ENCODE data around the gene ENC1.
A peak's percentile ranks its signal among the peaks of the same experiment; 100 is the strongest.

ENC1 gene

DNA sequence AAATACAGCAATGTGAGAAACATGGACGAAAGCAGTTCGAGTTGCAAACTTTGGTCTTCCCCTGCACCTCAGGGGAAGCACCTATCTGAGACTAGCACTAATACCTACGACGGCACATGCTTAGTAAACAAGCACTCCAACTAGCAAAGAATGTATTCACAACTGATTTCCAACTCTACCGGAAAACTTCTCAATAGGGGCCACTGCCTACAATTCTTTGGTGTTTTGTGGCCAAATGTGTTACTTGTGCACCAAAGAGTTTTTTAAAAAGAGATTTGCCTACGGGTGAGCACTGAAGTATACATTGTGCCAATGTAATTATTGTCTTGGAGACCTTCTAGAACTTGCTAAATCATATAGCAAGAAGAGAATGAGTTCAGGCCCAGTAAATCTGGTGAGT is 12.2 kb downstream of the ENC1 start:
- H2AFZ ChIP-seq (ENCODE audit: insufficient read depth, low read length, poor library complexity): no peak overlapping the region
- H4K8ac ChIP-seq (ENCODE audit: low read depth, low read length): no peak overlapping the region
- H2BK12ac ChIP-seq (ENCODE audit: low read length): no peak overlapping the region
- H3K79me2 ChIP-seq (ENCODE audit: control insufficient read depth, insufficient read depth, low read length, poor library complexity): peaks cover 2% of the 10 kb centered on the region
- H3K18ac ChIP-seq (ENCODE audit: low read length): no peak overlapping the region
- H3K9me3 ChIP-seq (ENCODE audit: insufficient read depth, low read depth, low read length): no peaks in the 10 kb centered on the region
- no peak overlapping the region for H3K4ac ChIP-seq (ENCODE audit: low read depth, low read length)
- H3K27ac ChIP-seq (ENCODE audit: low read depth, low read length): no peak overlapping the region
- no peak for DNase-seq
- H3K4me2 ChIP-seq (ENCODE audit: low read length): no peak overlapping the region
- H3K14ac ChIP-seq (ENCODE audit: low read length): no peak overlapping the region
- peaks cover 12% of the 10 kb centered on the region for H3K79me1 ChIP-seq (ENCODE audit: low read length)
- WGBS (ENCODE audit: extremely low coverage, insufficient coverage, insufficient read length): no CpG with 5 or more reads among the region's 6 CpGs
- H3K36me3 ChIP-seq (ENCODE audit: control insufficient read depth in 1 of 2, insufficient read depth in 2 of 2, low read length in 2 of 2): peaks cover 10 to 52% of the 10 kb centered on the region in 2 experiments
- no peak overlapping the region for H3K23ac ChIP-seq (ENCODE audit: low read length)
- H3K9ac ChIP-seq (ENCODE audit: low read length): no peak overlapping the region
- H3K27me3 ChIP-seq (ENCODE audit: insufficient read depth, low read length): no peaks in the 10 kb centered on the region
- no peak overlapping the region for H2BK120ac ChIP-seq (ENCODE audit: insufficient read depth, low read length, poor library complexity)
- peaks cover 7 to 19% of the 10 kb centered on the region in 2 experiments for H3K4me1 ChIP-seq (ENCODE audit: control insufficient read depth in 1 of 2, insufficient read depth in 2 of 2, low read length in 2 of 2)
- no peak overlapping the region for H2AK5ac ChIP-seq (ENCODE audit: low read length)
- no peak overlapping the region for H4K91ac ChIP-seq (ENCODE audit: low read depth, low read length)
- H3K4me3 ChIP-seq (ENCODE audit: low read depth, low read length): no peak overlapping the region
- H4K12ac ChIP-seq (ENCODE audit: low read depth, low read length): no peak overlapping the region
- H2BK5ac ChIP-seq (ENCODE audit: low read depth, low read length, poor library complexity): no peak overlapping the region

DNA sequence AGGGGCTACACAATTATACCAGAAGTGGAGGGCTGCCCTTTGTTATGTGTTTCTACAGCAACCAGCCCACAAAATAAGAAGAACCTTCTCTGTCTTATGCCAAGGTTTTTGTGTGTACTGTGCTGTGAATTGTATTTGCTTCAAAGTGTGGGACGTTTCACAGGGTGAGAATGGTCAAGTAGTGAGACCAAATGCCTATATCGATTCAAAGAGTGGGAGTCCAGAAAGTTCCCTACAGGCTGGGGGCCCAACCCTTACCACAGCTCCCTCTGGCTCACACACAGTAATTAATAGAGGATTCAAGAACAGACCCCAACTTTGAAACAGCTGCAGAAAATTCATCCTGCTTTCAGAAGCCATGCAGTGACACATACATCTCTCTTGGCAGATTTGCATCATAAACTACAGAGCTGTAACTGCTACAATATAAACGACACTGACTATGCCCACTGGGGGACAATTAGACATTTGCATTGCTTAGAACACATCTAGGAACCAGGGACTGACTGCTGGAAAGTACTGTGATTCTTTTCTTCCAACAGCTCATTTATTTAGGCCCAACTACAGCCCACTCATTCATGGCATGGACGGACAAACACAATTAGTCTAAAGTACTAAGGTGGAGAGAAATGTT is 12.8 kb downstream of the ENC1 start:
- Histone ChIP-seq H3K4me3 (ENCODE audit: low read depth, low read length) (no peak overlapping the region), H2AFZ (ENCODE audit: insufficient read depth, low read length, poor library complexity) (no peak overlapping the region), H2AK5ac (ENCODE audit: low read length) (no peak overlapping the region), H3K18ac (ENCODE audit: low read length) (no peak overlapping the region), H3K14ac (ENCODE audit: low read length) (no peak overlapping the region), H4K8ac (ENCODE audit: low read depth, low read length) (no peak overlapping the region), H3K9ac (ENCODE audit: low read length) (no peak overlapping the region), H3K79me2 (ENCODE audit: control insufficient read depth, insufficient read depth, low read length, poor library complexity) (peaks cover 2% of the 10 kb centered on the region), H4K12ac (ENCODE audit: low read depth, low read length) (no peak overlapping the region), H3K23ac (ENCODE audit: low read length) (no peak overlapping the region), H4K91ac (ENCODE audit: low read depth, low read length) (no peak overlapping the region), H3K4ac (ENCODE audit: low read depth, low read length) (no peak overlapping the region), H2BK120ac (ENCODE audit: insufficient read depth, low read length, poor library complexity) (no peak overlapping the region), H3K9me3 (ENCODE audit: insufficient read depth, low read depth, low read length) (no peaks in the 10 kb centered on the region), H2BK12ac (ENCODE audit: low read length) (no peak overlapping the region), H3K4me1 (ENCODE audit: control insufficient read depth in 1 of 2, insufficient read depth in 2 of 2, low read length in 2 of 2) (peaks cover 7 to 19% of the 10 kb centered on the region in 2 experiments), H2BK5ac (ENCODE audit: low read depth, low read length, poor library complexity) (no peak overlapping the region), H3K36me3 (ENCODE audit: control insufficient read depth in 1 of 2, insufficient read depth in 2 of 2, low read length in 2 of 2) (peaks cover 8 to 47% of the 10 kb centered on the region in 2 experiments), H3K4me2 (ENCODE audit: low read length) (no peak overlapping the region), H3K79me1 (ENCODE audit: low read length) (peaks cover 12% of the 10 kb centered on the region), H3K27me3 (ENCODE audit: insufficient read depth, low read length) (no peaks in the 10 kb centered on the region), H3K27ac (ENCODE audit: low read depth, low read length) (peak overlapping the region; percentile 4)
- no peak for DNase-seq
- no CpG with 5 or more reads among the region's 4 CpGs for WGBS (ENCODE audit: extremely low coverage, insufficient coverage, insufficient read length)

DNA sequence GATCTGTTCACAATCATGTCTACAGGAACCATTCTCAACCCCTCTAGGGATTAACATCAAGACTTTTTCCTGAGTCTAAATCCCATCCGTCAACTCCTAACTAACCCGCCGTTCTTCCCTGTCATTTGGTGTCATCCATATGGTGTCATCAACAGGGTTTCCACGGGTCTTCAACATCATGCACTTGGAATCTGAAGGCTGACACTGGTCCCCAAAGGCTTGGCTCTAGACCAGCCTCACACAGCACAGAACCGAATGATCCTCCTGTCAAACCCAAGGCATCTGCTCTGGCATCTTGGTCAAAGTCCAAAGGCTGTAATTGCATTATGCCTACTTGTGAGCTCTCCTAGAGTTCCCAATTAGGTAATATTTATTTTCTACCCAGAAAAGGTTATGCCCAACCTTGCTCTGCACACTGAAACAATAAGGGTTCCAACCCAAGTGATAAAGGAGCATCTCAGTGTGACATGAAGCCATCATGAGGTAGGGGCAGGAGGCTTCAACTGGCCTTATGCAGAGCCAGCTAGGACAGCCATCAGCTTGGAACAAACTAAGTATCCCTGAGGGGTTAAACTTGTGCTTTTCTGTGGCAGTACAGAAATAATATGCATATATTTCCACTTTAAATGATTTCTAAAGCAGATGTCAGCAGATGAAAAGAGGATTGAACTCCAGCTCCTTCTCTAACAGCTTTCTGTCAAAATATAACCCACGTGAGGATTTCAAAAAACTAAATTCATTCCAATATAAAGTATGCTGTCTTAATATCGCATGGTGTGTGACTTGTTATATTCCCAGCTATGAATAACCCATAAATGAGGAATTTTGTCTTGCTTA is 13.9 kb downstream of the ENC1 start:
- peaks cover 5 to 36% of the 10 kb centered on the region in 2 experiments for H3K36me3 ChIP-seq (ENCODE audit: control insufficient read depth in 1 of 2, insufficient read depth in 2 of 2, low read length in 2 of 2)
- no peak overlapping the region for H4K8ac ChIP-seq (ENCODE audit: low read depth, low read length)
- H3K18ac ChIP-seq (ENCODE audit: low read length): no peak overlapping the region
- DNase-seq: no peak
- H3K14ac ChIP-seq (ENCODE audit: low read length): no peak overlapping the region
- H2BK5ac ChIP-seq (ENCODE audit: low read depth, low read length, poor library complexity): no peak overlapping the region
- no peak overlapping the region for H3K4me3 ChIP-seq (ENCODE audit: low read depth, low read length)
- no peak overlapping the region for H3K23ac ChIP-seq (ENCODE audit: low read length)
- H4K12ac ChIP-seq (ENCODE audit: low read depth, low read length): no peak overlapping the region
- H3K4ac ChIP-seq (ENCODE audit: low read depth, low read length): no peak overlapping the region
- H2AFZ ChIP-seq (ENCODE audit: insufficient read depth, low read length, poor library complexity): no peak overlapping the region
- H3K27me3 ChIP-seq (ENCODE audit: insufficient read depth, low read length): no peaks in the 10 kb centered on the region
- H3K79me1 ChIP-seq (ENCODE audit: low read length): peaks cover 11% of the 10 kb centered on the region
- H3K9me3 ChIP-seq (ENCODE audit: insufficient read depth, low read depth, low read length): no peaks in the 10 kb centered on the region
- H3K4me1 ChIP-seq (ENCODE audit: control insufficient read depth in 1 of 2, insufficient read depth in 2 of 2, low read length in 2 of 2): peaks cover 5 to 16% of the 10 kb centered on the region in 2 experiments
- H4K91ac ChIP-seq (ENCODE audit: low read depth, low read length): no peak overlapping the region
- no peak overlapping the region for H3K9ac ChIP-seq (ENCODE audit: low read length)
- no peak overlapping the region for H2AK5ac ChIP-seq (ENCODE audit: low read length)
- WGBS (ENCODE audit: extremely low coverage, insufficient coverage, insufficient read length): no CpG with 5 or more reads among the region's 7 CpGs
- H2BK12ac ChIP-seq (ENCODE audit: low read length): no peak overlapping the region
- no peak overlapping the region for H3K4me2 ChIP-seq (ENCODE audit: low read length)
- peaks cover 2% of the 10 kb centered on the region for H3K79me2 ChIP-seq (ENCODE audit: control insufficient read depth, insufficient read depth, low read length, poor library complexity)
- H3K27ac ChIP-seq (ENCODE audit: low read depth, low read length): peak overlapping the region; percentile 17
- H2BK120ac ChIP-seq (ENCODE audit: insufficient read depth, low read length, poor library complexity): no peak overlapping the region

DNA sequence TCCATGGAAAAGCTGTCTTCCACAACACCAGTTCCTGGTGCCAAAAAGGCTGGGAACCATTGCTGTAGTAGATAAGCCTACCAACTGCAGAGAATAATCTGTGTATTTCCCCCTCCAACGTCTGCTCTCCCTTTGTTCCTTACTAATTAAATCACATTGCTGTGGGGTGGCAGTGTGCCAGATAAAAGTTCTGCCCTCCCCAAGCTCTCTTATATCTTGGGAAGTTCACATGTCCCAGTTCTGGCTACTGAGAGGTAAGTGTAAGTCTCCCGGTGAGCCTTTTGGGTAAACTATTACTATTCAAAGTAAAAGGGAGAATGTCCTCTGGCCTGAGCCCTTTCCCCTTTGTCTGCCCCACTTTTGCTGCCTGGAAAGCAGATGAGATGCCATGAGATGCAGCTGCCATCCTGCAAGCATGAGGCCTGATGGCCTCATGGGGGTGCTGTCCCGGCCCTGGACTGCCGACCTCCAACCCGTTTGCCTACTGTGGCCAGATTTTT is 14.7 kb downstream of the ENC1 start:
- Histone ChIP-seq H3K79me1 (ENCODE audit: low read length) (peaks cover 12% of the 10 kb centered on the region), H3K27me3 (ENCODE audit: insufficient read depth, low read length) (no peaks in the 10 kb centered on the region), H3K14ac (ENCODE audit: low read length) (no peak overlapping the region), H4K12ac (ENCODE audit: low read depth, low read length) (no peak overlapping the region), H3K79me2 (ENCODE audit: control insufficient read depth, insufficient read depth, low read length, poor library complexity) (peaks cover 2% of the 10 kb centered on the region), H2BK5ac (ENCODE audit: low read depth, low read length, poor library complexity) (peak overlapping the region; percentile 8), H3K9ac (ENCODE audit: low read length) (no peak overlapping the region), H3K27ac (ENCODE audit: low read depth, low read length) (peak overlapping the region; percentile 20), H2BK120ac (ENCODE audit: insufficient read depth, low read length, poor library complexity) (no peak overlapping the region), H3K4me1 (ENCODE audit: control insufficient read depth in 1 of 2, insufficient read depth in 2 of 2, low read length in 2 of 2) (peaks cover 5 to 10% of the 10 kb centered on the region in 2 experiments), H3K4ac (ENCODE audit: low read depth, low read length) (no peak overlapping the region), H3K36me3 (ENCODE audit: control insufficient read depth in 1 of 2, insufficient read depth in 2 of 2, low read length in 2 of 2) (peaks cover 5 to 29% of the 10 kb centered on the region in 2 experiments), H2AFZ (ENCODE audit: insufficient read depth, low read length, poor library complexity) (no peak overlapping the region), H3K4me2 (ENCODE audit: low read length) (no peak overlapping the region), H3K23ac (ENCODE audit: low read length) (no peak overlapping the region), H4K8ac (ENCODE audit: low read depth, low read length) (peak overlapping the region; percentile 17), H3K18ac (ENCODE audit: low read length) (no peak overlapping the region), H3K4me3 (ENCODE audit: low read depth, low read length) (no peak overlapping the region), H4K91ac (ENCODE audit: low read depth, low read length) (no peak overlapping the region), H2BK12ac (ENCODE audit: low read length) (no peak overlapping the region), H2AK5ac (ENCODE audit: low read length) (no peak overlapping the region), H3K9me3 (ENCODE audit: insufficient read depth, low read depth, low read length) (no peaks in the 10 kb centered on the region)
- no CpG with 5 or more reads among the region's 5 CpGs for WGBS (ENCODE audit: extremely low coverage, insufficient coverage, insufficient read length)
- no peak for DNase-seq
